GM18868 (cell line): Measurements from ENCODE around the gene AHCTF1.
"Not testable (repeated sequence)": the region's sequence is repeated elsewhere in the genome, so short reads cannot be mapped to it uniquely, and the experiment has no call there.

ENCODE experiments used
- ATAC-seq: cut with Tn5 transposase; IDR thresholded peaks from one replicate; pipeline ENCODE4 v1.9.1; 2021; ENCODE audit warnings: mild to moderate bottlenecking, moderate library complexity; ENCODE audit not compliant: unreplicated experiment

The AHCTF1 gene

DNA sequence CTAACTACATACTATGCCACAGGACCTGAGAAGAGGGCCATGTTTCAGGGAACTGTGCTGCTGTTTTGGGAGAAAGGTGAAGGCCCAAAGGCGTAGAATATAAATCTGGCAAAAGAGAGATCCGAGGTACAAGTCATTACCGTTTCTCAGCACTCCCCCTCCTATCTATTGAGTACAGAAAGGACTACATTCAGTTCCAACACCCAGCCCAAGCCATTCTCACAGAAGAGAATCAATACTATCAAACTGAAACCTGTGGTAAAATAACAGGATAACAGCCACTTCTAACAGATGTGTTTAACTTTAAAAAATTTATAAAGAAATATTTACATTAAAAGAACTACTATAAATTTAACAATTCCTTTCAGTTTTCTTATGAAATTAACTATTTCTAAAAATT lies 7.8 kb downstream of the AHCTF1 start:
- no peak for ATAC-seq

DNA sequence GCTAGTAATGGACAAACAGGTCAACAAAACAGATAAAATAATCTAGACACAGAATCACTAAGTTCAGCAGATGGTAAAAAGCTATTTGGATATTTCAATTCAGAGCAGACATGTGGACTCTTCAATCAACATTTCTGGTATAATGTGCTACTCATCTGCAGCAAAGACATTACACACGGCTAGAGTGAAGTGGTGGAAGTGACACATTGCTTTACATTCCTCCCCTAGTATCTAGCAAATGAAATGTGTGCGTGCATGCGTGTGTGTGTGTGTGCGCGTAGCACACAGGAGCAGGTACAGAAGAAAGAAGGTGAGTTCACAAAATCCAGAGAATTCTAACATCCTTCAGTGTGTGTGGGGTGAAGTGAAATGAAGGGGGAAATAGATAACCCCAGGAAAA lies 8.3 kb downstream of the AHCTF1 start:
- no peak for ATAC-seq

DNA sequence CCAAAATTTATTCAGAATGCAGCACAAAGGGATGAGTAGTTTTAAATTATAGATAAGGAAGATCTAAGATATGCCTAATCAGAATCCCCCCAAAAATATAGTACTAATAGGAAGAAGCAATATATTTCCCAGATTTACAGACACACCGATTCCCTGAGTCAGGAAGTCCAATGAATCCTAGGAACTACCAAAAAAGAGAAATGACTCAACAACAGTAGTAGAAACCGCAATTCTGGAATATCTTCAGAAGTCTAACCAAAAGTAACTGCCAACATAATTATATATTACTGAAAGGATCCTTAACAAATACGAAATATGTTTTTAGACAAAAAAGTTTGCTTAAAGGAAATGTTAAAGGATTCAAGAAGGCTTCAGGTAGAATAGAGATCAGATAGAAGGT lies 10.3 kb downstream of the AHCTF1 start:
- no peak for ATAC-seq

DNA sequence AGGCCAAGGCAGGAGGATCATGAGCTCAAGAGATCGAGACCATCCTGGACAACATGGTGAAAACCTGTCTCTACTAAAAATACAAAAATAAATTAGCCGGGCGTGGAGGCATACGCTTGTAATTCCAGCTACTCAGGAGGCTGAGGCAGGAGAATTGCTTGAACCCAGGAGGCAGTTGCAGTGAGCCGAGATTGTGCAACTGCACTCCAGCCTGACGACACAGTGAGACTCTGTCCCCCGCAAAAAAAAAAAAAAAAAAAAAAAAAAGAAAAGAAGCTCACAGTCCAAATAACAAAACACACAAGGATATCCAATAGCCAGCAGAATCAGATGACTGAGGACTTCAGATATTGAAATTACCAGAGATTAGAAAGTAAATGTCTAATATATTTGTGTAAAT lies 11.8 kb downstream of the AHCTF1 start:
- ATAC-seq, result no peak

DNA sequence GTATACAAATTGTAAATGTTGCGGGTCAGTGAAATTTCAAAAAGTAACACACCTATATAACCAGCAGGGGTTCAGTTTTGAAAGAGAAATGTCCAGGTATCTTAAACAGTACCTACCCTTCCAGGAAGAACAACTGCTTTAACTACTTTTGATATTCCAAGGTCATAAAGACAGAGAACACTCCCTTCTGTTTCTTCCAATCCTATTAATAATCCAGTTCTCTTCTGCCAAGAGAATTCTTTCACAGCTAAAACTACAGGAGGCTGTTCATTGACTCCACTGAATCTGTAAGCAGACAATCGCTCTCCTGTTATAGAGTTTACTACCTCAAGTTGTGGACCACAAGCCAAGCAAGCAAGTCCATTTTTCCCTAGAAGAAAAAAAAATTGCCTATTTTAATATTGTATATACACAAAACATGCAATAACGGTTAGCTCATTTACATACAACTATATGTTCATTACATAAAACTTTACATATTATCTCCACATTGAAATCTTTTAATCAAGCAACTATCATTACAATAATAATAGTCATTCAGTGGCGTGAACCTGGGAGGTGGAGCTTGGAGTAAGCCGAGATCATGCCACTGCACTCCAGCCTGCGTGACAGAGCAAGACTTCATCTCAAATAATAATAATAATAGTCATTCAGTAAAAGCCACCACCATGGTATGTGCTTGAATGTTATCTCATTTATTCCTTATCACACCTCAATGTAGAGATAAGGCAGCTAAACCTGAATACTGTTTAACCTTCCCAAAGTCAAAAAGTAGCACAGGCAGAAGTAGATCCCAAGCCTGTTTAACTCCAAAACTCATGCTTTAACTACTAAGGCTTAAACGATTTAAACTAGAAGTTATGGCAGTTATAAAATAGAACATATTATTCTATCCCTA lies 15.5 kb downstream of the AHCTF1 start:
- ATAC-seq, result not testable (repeated sequence)

DNA sequence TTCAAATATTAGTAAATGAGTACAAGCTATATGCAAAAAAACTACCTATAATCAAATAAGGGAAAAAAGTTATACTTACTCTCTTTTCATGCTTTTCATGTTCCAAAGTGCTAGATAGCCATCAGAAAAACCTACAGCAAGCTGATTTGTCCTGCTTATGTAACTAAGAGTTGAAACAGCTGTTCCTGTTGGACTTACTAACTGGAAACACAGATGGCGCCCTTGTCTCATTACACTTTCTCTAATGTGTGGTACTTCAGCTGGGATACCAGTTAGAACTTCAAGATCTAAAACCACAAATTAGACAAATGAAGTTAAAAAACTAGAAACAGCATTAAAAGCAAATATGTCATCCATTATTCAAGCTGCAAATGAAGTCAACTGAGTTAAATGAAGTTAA lies 24.3 kb downstream of the AHCTF1 start:
- peak; percentile 56 for ATAC-seq

DNA sequence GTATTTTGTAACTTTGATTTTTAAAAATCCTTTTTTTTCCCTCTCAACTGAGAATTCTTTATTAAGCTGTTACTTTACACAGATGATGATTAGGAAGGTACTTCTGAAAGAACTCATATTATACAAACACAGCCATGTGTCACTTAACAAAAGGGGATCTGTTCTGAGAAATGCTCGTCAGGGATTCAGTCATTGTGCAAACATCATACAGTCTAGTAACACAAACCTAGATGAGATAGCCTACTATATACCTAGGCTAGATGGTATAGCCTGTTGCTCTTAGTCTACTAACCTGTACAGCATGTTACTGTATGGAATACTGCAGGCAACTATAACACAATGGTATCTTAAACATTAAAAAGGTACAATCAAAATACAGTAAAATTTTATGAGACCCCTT lies 24.9 kb downstream of the AHCTF1 start:
- no peak for ATAC-seq

DNA sequence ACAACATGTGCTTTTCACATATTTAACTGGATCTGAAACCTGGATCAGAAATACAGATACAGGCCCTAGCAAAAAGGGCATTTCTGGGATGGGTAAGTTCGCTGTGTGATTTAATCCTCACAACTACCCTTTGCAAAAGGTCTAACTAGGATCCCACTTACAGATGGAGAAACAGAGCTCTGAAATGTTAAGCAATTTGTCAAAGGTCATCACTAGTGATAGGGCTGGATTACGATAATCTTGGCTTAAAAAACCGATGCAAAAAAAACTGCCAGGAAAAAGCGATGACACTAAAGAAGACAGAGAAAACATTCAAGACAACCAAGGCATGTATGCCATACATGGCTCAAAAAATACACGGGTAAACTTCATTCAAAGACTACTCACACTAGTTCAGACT lies 29.9 kb downstream of the AHCTF1 start:
- no peak for ATAC-seq

DNA sequence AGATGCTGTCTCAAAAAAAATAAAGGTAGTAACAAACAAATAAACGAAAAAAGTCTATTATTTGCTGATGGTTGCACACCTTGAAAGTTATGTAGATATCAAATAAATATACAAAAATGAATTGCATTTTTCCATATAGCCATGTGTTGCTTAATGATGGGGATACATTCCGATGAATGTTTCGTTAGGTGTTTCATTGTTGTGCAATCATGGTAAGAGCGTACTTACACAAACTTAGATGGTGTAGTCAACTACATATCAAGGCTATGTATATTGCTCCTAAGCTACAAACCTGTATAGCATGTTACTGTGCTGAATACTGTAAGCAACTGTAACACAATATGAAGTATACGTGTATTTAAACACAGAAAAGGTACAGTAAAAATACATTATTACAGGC lies 34.4 kb downstream of the AHCTF1 start:
- ATAC-seq, result no peak

DNA sequence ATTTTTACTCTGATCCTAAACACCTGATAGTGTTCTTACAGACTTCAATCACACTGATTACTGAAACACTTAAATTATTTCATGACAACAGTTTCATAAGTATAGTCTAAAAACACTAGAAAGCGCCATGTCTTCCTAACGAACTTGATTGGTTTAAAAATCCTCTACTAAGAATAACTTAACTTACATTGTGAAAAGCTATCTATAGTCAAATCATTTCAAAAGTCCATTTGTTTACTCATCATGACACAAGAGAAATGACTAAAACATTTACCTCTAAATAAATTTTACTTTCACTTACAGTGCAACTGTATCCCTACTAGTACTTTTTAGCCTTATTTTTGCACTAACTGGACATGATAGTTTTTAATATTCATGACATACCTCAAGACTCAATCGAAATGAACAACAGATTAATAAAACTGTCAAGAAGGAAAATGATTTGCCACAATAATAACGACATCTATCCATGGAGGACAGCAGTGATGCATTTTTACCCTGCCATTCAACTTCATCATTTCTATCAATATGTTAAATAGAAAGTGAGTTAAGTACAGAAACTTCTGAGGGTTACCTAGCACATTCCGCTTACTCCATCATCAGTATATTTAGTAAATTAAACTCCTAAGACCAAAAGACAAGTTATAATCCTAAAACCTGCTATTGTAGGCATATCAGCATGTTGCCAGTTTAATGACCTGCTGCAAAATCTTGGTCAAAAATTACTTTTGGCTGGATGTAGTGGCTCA lies 38.4 kb downstream of the AHCTF1 start:
- ATAC-seq, result peak; percentile 88

DNA sequence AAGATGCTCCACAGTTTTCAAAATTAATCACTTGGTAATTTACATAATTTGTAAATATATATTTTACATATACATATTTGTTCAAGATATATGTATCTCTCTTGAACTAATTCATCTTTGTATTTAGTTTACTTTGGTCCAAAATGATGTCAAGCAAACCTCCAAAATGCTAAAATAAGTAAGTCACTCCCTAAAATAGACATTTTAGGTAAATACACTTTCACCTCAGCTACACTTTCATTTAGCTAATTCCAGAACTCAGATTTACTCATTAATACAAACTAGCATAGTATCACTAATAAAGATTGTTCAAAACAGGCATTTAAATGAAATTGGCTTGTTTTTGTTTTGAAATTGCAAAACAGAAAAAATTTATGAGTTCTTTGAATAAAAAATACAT lies 40.6 kb downstream of the AHCTF1 start:
- no peak for ATAC-seq

DNA sequence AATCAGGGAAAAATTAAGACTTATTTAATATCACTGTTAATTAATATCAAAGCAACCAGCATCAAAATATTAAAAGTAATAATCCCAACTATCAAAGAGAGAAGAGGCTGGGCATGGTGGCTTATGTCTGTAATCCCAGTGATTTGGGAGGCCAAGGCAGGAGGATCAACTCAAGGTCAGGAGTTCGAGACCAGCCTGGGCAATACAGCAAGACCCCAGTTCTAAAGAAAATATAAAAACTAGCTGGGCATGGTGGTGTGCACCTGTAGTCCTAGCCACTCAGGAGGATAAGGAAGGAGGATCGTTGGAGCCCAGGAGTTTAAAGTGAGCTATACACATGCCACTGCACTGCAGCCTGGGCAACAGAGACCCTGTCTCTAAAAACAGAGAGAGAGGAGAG lies 43.2 kb downstream of the AHCTF1 start:
- ATAC-seq, result no peak

DNA sequence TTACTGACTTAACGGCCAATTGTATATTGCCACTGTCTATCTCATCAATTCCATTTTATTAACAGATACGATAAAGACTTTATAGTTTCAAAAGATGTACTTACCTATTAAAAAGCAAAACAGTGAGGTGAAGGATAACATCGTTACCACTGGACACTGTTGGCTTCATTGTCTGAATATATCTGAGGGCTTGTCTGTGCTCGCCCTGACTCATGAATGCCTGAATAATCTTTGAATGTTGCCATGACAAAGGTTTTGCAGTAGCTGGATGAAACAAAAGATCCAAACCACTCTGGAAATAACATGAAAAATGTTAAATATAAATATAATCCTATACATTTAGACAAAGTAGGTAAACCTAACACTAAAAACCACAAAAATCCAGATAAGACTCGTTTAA lies 46.4 kb downstream of the AHCTF1 start:
- ATAC-seq, result not testable (repeated sequence)

DNA sequence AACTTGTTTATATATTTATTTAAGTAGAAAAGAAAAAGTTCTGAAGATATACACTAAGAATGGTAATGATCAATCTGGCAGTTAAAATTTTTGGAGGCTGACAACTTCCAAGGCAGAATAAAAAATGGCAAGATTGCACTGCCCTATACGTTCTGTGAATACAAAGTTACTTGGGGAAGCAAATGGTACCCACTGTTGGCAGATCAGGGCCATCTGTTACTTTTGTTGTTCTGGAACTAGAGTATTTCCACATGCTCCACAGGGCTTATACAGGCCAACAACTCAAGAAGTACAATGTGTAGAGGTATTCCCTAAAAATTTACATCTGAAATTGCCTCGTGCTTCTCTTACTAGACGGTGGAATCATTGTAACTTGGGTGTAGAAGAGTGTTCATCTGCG lies 53.2 kb downstream of the AHCTF1 start:
- ATAC-seq, result no peak

DNA sequence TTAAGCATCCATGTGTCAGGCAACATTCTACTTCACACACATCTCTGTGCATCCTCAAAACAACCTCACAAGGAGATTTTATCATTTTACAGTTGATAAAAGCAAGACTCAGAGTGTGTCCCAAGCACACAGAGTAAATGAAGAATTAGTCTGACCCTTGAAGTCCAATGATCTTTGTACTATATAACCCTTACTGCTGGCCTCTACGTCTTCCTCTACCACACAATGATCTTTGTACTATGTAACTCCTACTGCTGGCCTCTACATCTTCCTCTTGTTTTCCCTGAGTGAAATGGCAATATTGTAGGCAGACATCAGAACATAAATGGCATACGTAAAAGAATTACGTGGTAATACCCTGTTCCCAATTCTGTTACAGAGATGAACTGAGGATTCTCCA lies 55.3 kb downstream of the AHCTF1 start:
- no peak for ATAC-seq

DNA sequence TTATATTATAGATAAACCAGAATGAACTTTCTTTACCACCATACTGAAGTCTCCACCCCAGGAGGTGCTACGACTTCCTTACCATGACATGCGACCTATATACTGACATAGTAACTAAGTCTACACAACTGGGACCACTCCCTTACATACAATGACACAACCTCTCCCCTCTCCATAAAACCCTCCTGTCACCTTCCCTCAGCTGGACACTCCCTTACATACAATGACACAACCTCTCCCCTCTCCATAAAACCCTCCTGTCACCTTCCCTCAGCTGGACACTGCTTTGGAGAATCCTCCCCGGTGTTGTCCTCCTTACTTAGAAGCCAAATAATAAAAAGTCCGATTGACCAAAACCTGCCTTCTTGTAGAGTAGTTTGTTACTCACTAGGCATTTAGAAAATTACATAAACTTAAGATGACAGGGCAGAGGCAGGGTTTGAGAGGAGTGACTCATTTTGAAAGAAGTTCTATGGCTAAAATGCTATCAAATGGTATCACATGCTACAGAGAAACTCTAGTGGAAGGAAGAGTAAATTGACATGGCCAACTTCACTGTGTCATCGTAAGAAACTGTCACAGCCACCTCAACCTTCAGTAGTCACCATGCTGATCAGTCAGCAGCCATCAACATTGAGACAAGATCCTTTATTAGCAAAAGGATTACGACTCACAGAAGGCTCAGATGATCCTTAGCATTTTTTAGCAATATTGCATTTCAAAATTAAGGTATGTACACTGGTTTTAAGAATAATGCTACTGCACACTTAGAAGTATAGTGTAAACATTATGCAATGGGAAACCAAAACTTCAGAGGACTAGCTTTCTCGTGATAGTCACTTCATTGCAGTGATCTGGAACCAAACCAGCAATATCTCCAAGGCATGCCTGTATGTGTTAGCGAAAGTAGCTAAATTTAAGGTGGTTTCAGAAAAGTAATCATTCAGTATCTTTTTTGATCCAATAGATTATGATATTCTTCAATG lies 56.4 kb downstream of the AHCTF1 start:
- peak; percentile 93 for ATAC-seq

DNA sequence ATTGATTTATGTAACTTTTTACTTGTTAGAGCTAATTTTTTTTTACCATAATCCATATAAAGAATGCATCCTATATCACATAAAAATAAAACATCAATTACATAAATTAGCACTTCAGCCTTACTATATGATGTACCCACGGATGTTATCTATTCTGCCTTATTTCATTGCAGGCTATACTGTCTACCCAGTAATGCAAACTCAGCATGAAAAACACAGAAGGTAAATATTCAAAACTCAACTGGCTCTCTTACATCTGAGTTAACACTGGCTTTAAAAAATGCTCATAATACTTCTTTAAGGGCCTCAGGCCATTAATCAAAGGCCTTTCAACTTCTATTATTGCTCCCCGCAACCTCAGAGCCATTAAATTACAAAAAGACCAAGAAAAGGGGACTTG lies 65.8 kb downstream of the AHCTF1 start:
- ATAC-seq, result no peak

DNA sequence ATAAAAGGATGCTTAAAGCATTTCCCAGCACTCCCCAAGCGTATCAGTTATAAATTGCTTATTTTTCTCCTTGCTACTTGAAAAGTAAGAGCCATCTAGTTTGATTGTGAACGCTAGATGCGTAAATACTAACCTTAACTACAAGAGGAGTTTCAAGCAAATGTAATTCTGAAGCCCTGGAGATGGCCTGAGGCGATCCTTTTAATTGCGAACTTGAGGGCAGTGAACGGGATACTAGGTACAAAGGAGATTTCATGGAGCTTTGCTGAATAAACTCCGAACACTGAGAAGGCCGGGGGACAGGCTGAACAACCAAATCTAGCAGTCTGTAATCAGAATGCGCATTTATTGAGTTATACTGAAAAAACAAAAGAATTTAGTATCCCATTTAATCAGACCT lies 68.0 kb downstream of the AHCTF1 start:
- not testable (repeated sequence) for ATAC-seq

DNA sequence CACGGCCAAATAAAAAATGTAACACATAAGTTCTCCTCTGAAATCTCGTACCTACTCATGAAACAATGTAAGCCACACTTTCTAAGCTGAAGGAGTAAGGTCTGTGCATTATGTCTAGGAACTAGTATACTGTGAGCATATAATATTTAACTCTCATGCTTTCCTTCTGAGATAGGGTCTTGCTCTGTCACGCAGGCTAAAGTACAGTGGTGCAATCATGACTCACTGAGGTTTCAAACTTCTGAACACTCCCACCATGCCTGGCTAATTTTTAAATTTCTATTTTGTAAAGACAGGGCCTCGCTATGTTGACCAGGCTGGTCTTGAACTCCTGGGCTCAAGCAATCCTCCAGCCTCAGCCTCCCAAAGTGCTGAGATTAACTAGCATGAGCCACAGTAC lies 71.3 kb downstream of the AHCTF1 start:
- ATAC-seq, result no peak

DNA sequence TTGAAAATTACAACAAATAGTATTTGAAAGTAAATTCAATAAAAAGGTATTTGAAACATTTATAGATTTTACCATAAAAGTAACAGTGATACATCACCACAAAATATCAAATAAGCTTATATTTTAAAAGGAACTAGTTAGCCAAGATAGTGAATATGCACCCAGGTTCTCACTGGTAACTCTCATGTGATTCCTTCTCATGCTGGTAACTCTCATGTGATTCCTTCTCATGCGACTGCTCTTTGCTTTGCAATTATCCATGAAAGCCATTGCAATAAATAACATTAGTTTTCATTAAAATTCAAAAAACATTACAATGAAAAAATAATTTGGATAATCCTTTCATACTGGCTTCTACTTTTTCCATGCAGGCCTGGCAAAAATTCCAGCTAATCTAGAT lies 75.4 kb downstream of the AHCTF1 start:
- no peak for ATAC-seq

DNA sequence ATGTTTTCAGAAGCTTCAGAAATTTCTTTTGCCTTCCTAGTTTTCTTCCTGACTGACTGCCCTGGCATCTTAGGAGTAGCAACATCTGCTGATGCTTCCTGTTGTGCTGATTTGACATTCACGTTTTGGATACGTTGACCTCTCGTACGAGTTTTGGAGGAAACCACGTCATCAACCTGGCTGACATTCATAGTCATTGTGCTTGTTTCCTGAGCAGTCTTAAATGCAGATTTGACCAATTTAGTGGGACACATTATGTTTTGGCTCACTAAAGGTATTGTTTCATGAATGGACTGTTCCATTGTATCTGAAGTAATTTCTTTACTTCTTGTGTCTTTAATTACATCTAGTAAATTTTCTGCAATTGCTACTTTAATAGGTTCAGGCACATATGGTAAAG lies 81.1 kb downstream of the AHCTF1 start:
- ATAC-seq, result not testable (repeated sequence)
